Stimulated activated CD8-positive, alpha-beta memory T cell treated with anti-CD3 and anti-CD28 coated beads, Interleukin-15, amount 100 ng/mL, for 1 hour (primary cell): ENCODE data around the gene NLRC5.

Experiments used
- DNase-seq: peaks from one replicate; pipeline ENCODE4 v3.0.0-alpha.2; 2020; ENCODE audit warnings: low read depth

The NLRC5 gene

GRCh38 chr16:57126411-57126810 is 137.1 kb downstream of the NLRC5 start:
- DNase-seq: no peak

- DNase-seq: no peak
Observed at GRCh38 chr16:57127037-57127763, 137.8 kb downstream of the NLRC5 start.

GRCh38 chr16:57127836-57128235 is 138.5 kb downstream of the NLRC5 start:
- DNase-seq: no peak

GRCh38 chr16:57128771-57129389 is 139.5 kb downstream of the NLRC5 start:
- DNase-seq: no peak

- no peak for DNase-seq
Observed at GRCh38 chr16:57130950-57131321, 141.6 kb downstream of the NLRC5 start.

GRCh38 chr16:57131351-57131970 is 142.1 kb downstream of the NLRC5 start:
- DNase-seq: no peak

GRCh38 chr16:57132470-57132869 is 143.1 kb downstream of the NLRC5 start:
- no peak for DNase-seq

- DNase-seq: no peak
Observed at GRCh38 chr16:57133031-57133430, 143.7 kb downstream of the NLRC5 start.
